AG04449 (cell line): ENCODE data around the gene RPLP2.

Experiments used
- CTCF ChIA-PET: fragments of 350-600 bp; formaldehyde crosslinking; extraction: SDS; loops from one replicate; lab custom pipeline; 2021; ENCODE audit warnings: antibody characterized with exemption; lab: Yijun Ruan, JAX
- POLR2A ChIA-PET: fragments of 400-600, 350-600 bp; formaldehyde crosslinking; extraction: SDS; loops from one replicate; lab custom pipeline; 2020; ENCODE audit warnings: antibody characterized with exemption, inconsistent platforms; lab: Yijun Ruan, JAX
- DNase-seq: peaks from one replicate; pipeline ENCODE4 v3.0.0-alpha.2; 2010; ENCODE audit warnings: low read depth, low spot score
- H3K4me3 ChIP-seq: 2 replicates; pipeline ENCODE4 v1.5.1; 2011; ENCODE audit warnings: low read depth, mild to moderate bottlenecking, control low read depth, low read length
- TF ChIP-seq, protein P1 (sequence below): IDR thresholded peaks from one replicate; pipeline ENCODE4 v1.5.1; 2011; ENCODE audit warnings: mild to moderate bottlenecking, moderate library complexity, low read length, control low read depth, inconsistent platforms; ENCODE audit not compliant: insufficient read depth; ENCODE audit errors: missing control alignments

Gene RPLP2

DNA sequence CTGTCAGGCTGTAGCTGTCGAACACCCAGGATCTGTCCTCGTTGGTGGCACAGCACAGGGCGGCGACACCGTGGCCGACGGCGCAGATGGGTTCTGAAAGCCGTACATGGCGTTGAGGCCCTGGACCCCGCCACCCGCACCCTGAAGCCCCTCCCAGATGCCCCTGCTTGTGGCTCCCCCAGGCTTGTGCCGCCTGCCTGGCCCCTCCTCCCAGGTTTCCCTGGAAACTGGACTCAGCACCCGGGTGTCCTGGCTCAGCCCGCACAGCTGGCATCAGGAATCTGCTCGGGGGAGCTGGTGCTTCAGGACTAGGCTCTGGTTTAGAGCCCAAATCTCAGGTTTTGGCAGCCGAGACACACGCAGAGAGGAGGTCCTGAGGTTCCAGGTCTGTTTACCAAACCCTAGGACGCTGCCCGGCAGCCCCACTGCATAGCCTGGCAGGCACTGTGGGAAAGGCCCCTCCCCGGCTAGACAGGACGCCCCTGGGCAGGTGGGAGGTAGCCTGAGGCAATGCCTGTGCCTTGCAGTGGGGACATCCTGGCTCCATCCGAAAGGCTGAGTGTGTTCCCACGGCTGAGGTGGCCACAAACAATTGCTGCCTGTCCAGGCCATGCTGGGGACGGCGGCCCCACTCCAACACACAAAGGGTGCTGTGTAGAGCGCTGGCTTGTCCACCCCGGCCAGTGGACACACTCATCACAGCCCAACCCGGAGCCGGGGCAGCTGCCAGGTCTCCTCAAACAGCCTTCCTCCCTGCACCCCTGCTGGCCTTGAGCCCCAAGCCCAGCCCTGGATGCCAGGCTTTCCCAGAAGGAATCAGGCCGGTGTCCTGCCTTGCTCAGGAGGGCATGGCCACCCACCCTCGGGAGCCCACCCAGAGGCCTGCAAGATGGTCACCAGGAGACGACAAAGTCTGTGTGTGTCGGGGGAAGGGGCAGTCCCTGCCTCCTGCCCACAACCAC, 37.1 kb upstream of the RPLP2 start:
- no peak for DNase-seq
- CTCF ChIA-PET = interaction anchor here (1.3 kb wide), 1 partner anchor 11 kb away, joined by 6 read pairs; no protein-coding TSS in a partner anchor
- no peak overlapping the region for H3K4me3 ChIP-seq
- TF ChIP-seq, protein P1, sequence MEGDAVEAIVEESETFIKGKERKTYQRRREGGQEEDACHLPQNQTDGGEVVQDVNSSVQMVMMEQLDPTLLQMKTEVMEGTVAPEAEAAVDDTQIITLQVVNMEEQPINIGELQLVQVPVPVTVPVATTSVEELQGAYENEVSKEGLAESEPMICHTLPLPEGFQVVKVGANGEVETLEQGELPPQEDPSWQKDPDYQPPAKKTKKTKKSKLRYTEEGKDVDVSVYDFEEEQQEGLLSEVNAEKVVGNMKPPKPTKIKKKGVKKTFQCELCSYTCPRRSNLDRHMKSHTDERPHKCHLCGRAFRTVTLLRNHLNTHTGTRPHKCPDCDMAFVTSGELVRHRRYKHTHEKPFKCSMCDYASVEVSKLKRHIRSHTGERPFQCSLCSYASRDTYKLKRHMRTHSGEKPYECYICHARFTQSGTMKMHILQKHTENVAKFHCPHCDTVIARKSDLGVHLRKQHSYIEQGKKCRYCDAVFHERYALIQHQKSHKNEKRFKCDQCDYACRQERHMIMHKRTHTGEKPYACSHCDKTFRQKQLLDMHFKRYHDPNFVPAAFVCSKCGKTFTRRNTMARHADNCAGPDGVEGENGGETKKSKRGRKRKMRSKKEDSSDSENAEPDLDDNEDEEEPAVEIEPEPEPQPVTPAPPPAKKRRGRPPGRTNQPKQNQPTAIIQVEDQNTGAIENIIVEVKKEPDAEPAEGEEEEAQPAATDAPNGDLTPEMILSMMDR = no peak
- POLR2A ChIA-PET = no interaction called here

DNA sequence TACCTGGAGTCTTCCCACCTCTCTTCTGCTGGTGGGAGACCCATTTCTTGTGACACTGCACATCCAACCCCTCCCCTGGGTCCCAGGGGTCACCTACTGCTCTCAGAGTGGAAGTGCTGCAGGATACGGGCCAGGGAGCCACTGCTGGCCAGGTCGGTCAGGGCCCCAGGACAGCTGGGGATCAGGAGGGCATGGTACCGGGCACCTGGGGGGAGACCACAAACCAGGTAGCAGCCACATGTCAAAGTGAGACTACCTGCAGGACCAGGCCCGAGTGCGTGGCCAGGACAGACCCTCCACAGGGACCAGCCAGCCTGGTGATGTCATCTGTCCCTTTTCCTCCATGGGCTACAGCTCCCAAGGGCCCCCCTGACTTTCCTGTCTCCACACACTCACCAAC, 36.3 kb upstream of the RPLP2 start:
- TF ChIP-seq, protein P1 = no peak
- ChIA-PET POLR2A (no interaction called here), CTCF (interaction anchor here (1.3 kb wide), 1 partner anchor 10 kb away, joined by 6 read pairs; no protein-coding TSS in a partner anchor)
- H3K4me3 ChIP-seq = no peak overlapping the region
- no peak for DNase-seq

DNA sequence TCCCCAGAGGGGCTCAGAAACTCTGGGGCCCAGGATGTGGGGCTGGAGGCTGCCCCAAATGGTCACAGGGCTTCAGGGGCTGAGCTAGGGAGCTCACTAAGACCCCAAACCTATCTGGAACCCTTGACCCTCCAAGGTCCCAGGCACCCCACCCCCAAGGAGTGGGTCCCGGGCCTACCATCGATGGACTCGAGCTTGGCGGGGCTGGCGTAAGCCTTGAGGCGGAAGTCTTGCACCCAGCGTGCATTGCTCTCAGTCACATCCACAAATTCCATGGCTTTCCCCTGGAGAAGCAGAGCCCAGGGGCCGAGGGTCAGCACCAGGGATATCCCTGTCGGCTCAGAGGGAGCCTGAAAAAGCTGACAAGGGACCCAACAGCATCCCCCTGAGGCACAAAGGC, 35.9 kb upstream of the RPLP2 start:
- no peak for DNase-seq
- TF ChIP-seq, protein P1 = no peak
- no peak overlapping the region for H3K4me3 ChIP-seq
- ChIA-PET POLR2A (no interaction called here), CTCF (interaction anchor here (1.3 kb wide), 1 partner anchor 10 kb away, joined by 6 read pairs; no protein-coding TSS in a partner anchor)

DNA sequence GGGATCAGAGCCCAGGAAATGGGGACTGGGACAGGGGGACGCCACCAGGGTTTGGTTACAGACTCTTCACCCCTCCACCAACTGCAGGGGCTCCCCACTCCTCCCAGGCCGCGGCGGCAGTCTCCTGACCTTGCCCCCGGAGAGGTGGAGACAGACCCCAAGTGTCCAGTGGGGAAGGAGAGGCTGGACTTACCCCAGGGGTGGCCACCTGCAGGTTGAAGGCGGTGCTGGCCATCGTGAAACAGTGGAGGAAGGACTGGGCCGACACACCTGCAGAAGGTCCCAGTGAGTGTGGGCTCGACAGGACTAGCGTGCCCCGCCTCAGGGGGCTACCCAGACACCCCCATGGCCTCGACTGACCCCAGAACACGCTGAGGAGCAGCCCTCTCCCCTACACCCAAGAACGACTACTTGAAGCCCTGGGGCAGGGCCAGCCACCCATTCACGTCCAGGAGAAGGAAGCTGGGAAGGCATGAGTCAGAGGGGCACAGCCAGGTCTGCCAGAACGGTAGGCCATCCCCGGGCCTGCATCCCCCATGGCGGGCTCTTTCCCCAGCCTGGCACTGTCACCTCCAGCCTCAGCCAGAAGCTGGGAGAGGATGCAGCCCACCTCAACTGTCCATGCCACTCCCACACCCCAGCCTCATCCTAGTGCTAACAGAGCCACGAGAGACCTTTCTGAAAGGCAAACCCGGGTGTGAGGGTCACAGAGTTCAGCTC, 34.7 kb upstream of the RPLP2 start:
- POLR2A ChIA-PET = interaction anchor here (0.9 kb wide), 1 partner anchor 12 kb away, joined by 3 read pairs; no protein-coding TSS in a partner anchor
- TF ChIP-seq, protein P1 = no peak
- H3K4me3 ChIP-seq = peak overlapping the region; percentile 33; the same call in 1 of the 2 replicates
- no peak for DNase-seq
- CTCF ChIA-PET = interaction anchor here (1.3 to 5.1 kb wide), 4 partner anchors 9 to 220 kb away, joined by 5 to 25 read pairs (median 7); no protein-coding TSS in a partner anchor

DNA sequence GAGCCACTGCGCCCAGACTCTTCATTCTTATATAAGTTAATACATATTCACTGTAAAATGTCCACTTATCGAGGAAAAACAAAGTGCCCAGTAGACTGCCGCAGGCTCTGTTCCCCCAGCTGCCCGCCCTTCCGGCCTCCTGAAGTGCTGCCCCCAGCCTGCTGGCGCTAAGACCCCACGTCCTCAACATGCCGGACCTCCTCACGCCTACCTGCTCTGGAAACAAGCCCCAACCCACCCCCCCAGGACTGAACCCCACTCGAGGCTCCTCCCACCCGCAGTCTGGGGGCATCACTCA, 33.6 kb upstream of the RPLP2 start:
- CTCF ChIA-PET = interaction anchor here (0.8 to 5.1 kb wide), 8 partner anchors 8 to 221 kb away, joined by 3 to 25 read pairs (median 4); no protein-coding TSS in a partner anchor
- TF ChIP-seq, protein P1 = no peak
- no peak for DNase-seq
- POLR2A ChIA-PET = interaction anchor here (1.2 to 1.9 kb wide), 2 partner anchors 15 to 19 kb away, joined by 3 to 10 read pairs; no protein-coding TSS in a partner anchor
- peak overlapping the region; percentile 73 for H3K4me3 ChIP-seq
